OCI-LY7 (cell line): ENCODE results near the gene NEUROG1. TPM values are rescaled to one million over a fixed set of nuclear protein-coding genes. Genes with fewer than 3 reads are reported as not detected.
"Not testable (repeated sequence)": the region's sequence is repeated elsewhere in the genome, so short reads cannot be mapped to it uniquely, and the experiment has no call there.

Experiments used
- BruUV-seq: library from RNA; stranded (reverse); fragments of 400-500 nt; replicated peaks from 2 replicates; lab custom pipeline; 2021; lab: Mats Ljungman, UMichigan
- CTCF ChIA-PET: fragments of 300-600 bp; sonication (Branson Sonifier 250); formaldehyde crosslinking; loops from one replicate; lab custom pipeline; 2022; ENCODE audit warnings: antibody characterized with exemption; ENCODE audit not compliant: unreplicated experiment; lab: Charles Lee
- POLR2A ChIA-PET: fragments of 300-600 bp; sonication (Branson Sonifier 250); formaldehyde crosslinking; loops from one replicate; lab custom pipeline; 2022; ENCODE audit warnings: antibody characterized with exemption; lab: Charles Lee
- DNase-seq: peaks from one replicate; pipeline ENCODE4 v3.0.0-alpha.2; 2015; ENCODE audit warnings: low spot score
- H2AFZ ChIP-seq: fragments of 200-600 bp; sonication (generic), shearing (Covaris generic); 2 replicates; pipeline ENCODE4 v1.6.1; 2014; ENCODE audit warnings: mild to moderate bottlenecking, antibody characterized with exemption, low read length, moderate library complexity
- H3K27ac ChIP-seq: fragments of 200-600 bp; sonication (generic); 2 replicates; pipeline ENCODE4 v1.5.1; 2014; ENCODE audit warnings: mixed run types, low read depth, mild to moderate bottlenecking, moderate library complexity, low read length, inconsistent platforms; ENCODE audit not compliant: poor library complexity, severe bottlenecking
- H3K36me3 ChIP-seq: fragments of 200-600 bp; sonication (generic); 2 replicates; pipeline ENCODE4 v1.6.1; 2014; ENCODE audit warnings: mild to moderate bottlenecking, antibody characterized with exemption, low read length, moderate library complexity, mixed read lengths; ENCODE audit not compliant: insufficient read depth
- H3K4me1 ChIP-seq: fragments of 200-600 bp; sonication (generic); 2 replicates; pipeline ENCODE4 v1.5.1; 2014; ENCODE audit warnings: mild to moderate bottlenecking, low read length; ENCODE audit not compliant: insufficient read depth, poor library complexity, severe bottlenecking
- H3K4me2 ChIP-seq: fragments of 200-600 bp; sonication (generic); 2 replicates; pipeline ENCODE4 v1.6.1; 2014; ENCODE audit warnings: mild to moderate bottlenecking, low read length
- H3K4me3 ChIP-seq: fragments of 200-600 bp; sonication (generic); 2 replicates; pipeline ENCODE4 v1.5.1; 2014; ENCODE audit warnings: mild to moderate bottlenecking, low read depth, low read length; ENCODE audit not compliant: poor library complexity, severe bottlenecking
- H3K79me2 ChIP-seq: fragments of 200-600 bp; sonication (generic); 2 replicates; pipeline ENCODE4 v1.6.1; 2016; ENCODE audit warnings: low read depth, mild to moderate bottlenecking, low read length, moderate library complexity, mixed read lengths; ENCODE audit not compliant: insufficient read depth
- H3K9me2 ChIP-seq: fragments of 200-600 bp; sonication (generic); 2 replicates; pipeline ENCODE4 v1.6.1; 2016; ENCODE audit warnings: mild to moderate bottlenecking, low read length, mixed read lengths; ENCODE audit not compliant: insufficient read depth
- H3K9me3 ChIP-seq: fragments of 200-600 bp; sonication (generic); 2 replicates; pipeline ENCODE4 v1.6.1; 2014; ENCODE audit warnings: mild to moderate bottlenecking, mixed run types, low read length, mixed read lengths
- H4K20me1 ChIP-seq: fragments of 200-600 bp; sonication (generic); 2 replicates; pipeline ENCODE4 v1.6.1; 2014; ENCODE audit warnings: mild to moderate bottlenecking, antibody characterized with exemption, low read length, moderate library complexity, mixed read lengths; ENCODE audit not compliant: insufficient read depth
- EZH2phosphoT487 ChIP-seq: fragments of 200-600 bp; sonication (generic); IDR thresholded peaks from 2 replicates; pipeline ENCODE4 v1.6.1; 2018; ENCODE audit warnings: low read depth, borderline replicate concordance, mild to moderate bottlenecking, mixed run types, antibody characterized with exemption, low read length, moderate library complexity, mixed read lengths
- intact Hi-C: fragments of 100-400 bp; cut with micrococcal nuclease; formaldehyde crosslinking; loops from one replicate; pipeline ENCODE4 v1.10.0; 2022; ENCODE audit not compliant: unreplicated experiment
- total RNA-seq, 2 experiments: library from RNA; depleted of rRNA in 1 of 2; stranded (reverse); fragments of >200 nt in 1 of 2; shearing (Covaris generic) in 1 of 2; gene quantifications; 2 replicates each; pipeline ENCODE4 v1.2.3, GENCODE V29; 2014 to 2022
- TF ChIP-seq, protein P1 (sequence below): fragments of 200-600 bp; sonication (generic); conservative IDR thresholded peaks from 2 replicates; pipeline ENCODE4 v1.5.1; 2014; ENCODE audit warnings: mild to moderate bottlenecking, antibody characterized with exemption, low read length, moderate library complexity, mixed read lengths

NEUROG1 gene
- total RNA-seq, 2 experiments from 2014 or later: not detected

DNA sequence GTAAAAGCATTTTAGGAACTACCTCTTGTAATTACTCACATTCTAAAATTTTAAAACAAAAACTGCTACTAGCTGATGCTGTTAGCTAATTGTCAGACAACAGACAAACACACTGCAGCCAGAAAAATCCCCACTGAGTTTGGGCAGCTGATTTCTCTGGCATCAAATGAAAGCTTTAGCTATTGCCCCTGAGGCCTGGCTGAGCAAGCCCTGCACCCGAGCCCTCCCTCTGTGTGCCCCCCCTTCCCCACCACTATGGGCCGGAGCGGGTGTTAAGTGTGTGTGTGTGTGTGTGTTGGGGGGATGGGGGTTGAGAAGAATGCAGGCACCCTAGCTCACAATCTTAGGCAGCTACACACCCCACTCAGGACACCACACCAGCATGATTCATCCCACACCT lies 2.4 kb downstream of the NEUROG1 start:
- Histone ChIP-seq H3K36me3 (no peaks in the 10 kb centered on the region), H3K9me2 (no peaks in the 10 kb centered on the region), H3K4me1 (no peaks in the 10 kb centered on the region), H3K27ac (no peak overlapping the region), H3K4me2 (no peak overlapping the region), H2AFZ (no peak overlapping the region), H3K79me2 (no peaks in the 10 kb centered on the region), H4K20me1 (no peaks in the 10 kb centered on the region), H3K9me3 (no peaks in the 10 kb centered on the region), H3K4me3 (no peak overlapping the region)
- TF ChIP-seq EZH2phosphoT487: no peak
- TF ChIP-seq, protein P1, sequence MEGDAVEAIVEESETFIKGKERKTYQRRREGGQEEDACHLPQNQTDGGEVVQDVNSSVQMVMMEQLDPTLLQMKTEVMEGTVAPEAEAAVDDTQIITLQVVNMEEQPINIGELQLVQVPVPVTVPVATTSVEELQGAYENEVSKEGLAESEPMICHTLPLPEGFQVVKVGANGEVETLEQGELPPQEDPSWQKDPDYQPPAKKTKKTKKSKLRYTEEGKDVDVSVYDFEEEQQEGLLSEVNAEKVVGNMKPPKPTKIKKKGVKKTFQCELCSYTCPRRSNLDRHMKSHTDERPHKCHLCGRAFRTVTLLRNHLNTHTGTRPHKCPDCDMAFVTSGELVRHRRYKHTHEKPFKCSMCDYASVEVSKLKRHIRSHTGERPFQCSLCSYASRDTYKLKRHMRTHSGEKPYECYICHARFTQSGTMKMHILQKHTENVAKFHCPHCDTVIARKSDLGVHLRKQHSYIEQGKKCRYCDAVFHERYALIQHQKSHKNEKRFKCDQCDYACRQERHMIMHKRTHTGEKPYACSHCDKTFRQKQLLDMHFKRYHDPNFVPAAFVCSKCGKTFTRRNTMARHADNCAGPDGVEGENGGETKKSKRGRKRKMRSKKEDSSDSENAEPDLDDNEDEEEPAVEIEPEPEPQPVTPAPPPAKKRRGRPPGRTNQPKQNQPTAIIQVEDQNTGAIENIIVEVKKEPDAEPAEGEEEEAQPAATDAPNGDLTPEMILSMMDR: no peak
- ChIA-PET CTCF (no interaction called here), POLR2A (no interaction called here)
- no TSS peak for BruUV-seq
- no peak for DNase-seq
- intact Hi-C loops: no loop called here

DNA sequence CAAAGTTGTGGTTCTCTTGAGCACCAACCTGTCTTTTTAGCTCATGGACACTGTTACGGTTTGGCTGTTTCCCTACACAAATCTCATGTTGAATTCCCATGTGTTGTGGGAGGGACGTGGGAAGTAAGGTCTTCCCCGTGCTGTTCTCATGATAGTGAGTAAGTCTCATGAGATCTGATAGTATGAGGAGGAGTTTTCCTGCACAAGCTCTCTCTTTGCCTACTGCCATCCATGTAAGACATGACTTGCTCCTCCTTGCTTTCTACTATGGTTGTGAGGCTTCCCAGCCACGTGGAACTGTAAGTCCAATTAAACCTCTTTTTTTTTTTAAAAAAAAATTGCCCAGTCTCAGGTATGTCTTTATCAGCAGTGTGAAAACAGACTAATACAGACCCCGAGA lies 6.2 kb downstream of the NEUROG1 start:
- H3K36me3 ChIP-seq, H3K9me2 ChIP-seq, BruUV-seq, H3K27ac ChIP-seq, H3K4me2 ChIP-seq, intact Hi-C loops, H3K9me3 ChIP-seq, H3K4me1 ChIP-seq, H3K79me2 ChIP-seq, CTCF ChIA-PET, H4K20me1 ChIP-seq, H2AFZ ChIP-seq, POLR2A ChIA-PET, H3K4me3 ChIP-seq, DNase-seq: not testable (repeated sequence)

DNA sequence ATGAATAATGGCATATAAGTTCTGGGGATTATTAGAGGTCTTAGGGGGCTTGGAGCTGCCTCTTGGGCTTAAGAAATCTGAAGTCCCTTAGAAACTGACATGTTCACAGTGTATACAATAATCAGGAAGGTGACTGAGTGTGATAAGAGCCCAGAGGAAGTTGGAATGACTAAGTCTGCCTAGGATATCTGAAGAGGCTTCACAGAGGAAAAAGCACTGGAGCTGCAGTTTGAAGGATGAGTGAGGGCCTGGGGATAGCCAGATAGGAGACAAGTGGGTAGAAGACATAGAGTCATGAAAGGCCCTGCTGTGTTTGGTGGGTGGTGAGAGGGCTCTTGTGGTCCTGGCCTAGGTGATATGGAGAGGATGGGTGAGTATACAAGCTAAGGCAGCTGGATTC lies 8.8 kb downstream of the NEUROG1 start:
- H3K4me1 ChIP-seq: no peaks in the 10 kb centered on the region
- no peak overlapping the region for H3K27ac ChIP-seq
- POLR2A ChIA-PET: no interaction called here
- no peaks in the 10 kb centered on the region for H3K9me3 ChIP-seq
- H2AFZ ChIP-seq: no peak overlapping the region
- CTCF ChIA-PET: no interaction called here
- no peaks in the 10 kb centered on the region for H3K36me3 ChIP-seq
- no peak for DNase-seq
- no peak overlapping the region for H3K4me2 ChIP-seq
- no peaks in the 10 kb centered on the region for H3K9me2 ChIP-seq
- BruUV-seq: no TSS peak
- H4K20me1 ChIP-seq: no peaks in the 10 kb centered on the region
- intact Hi-C loops: no loop called here
- H3K79me2 ChIP-seq: no peaks in the 10 kb centered on the region
- H3K4me3 ChIP-seq: no peak overlapping the region
- TF ChIP-seq, protein P1: no peak
- TF ChIP-seq EZH2phosphoT487: no peak
